ENCODE results near the gene GPR25. TPM values are rescaled to one million over a fixed set of nuclear protein-coding genes. Genes with fewer than 3 reads are reported as not detected.

GPR25 gene
- total and polyA plus RNA-seq, 2 experiments from 2014 or later = 0.12 TPM; not detected in 1

DNA sequence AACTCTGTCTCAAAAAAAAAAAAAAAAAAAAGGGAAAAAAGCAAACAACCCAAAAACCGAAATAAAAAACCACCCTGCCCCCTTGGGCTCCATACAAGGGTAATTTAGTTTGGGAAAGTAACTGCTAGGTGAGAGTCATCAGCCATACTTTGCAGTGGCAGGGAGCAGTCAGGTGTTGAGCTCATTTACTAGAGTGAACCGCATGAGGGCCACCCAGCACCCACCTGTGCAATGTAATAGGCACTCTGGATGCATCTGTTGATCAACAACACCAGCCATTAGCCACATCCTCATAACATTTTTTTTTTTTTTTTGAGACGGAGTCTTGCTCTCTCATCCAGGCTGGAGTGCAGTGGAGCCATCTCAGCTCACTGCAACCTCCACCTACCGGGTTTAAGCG lies 31.0 kb downstream of the GPR25 start:
- no peak overlapping the region for H3K27ac ChIP-seq
- TF ChIP-seq, protein P1, sequence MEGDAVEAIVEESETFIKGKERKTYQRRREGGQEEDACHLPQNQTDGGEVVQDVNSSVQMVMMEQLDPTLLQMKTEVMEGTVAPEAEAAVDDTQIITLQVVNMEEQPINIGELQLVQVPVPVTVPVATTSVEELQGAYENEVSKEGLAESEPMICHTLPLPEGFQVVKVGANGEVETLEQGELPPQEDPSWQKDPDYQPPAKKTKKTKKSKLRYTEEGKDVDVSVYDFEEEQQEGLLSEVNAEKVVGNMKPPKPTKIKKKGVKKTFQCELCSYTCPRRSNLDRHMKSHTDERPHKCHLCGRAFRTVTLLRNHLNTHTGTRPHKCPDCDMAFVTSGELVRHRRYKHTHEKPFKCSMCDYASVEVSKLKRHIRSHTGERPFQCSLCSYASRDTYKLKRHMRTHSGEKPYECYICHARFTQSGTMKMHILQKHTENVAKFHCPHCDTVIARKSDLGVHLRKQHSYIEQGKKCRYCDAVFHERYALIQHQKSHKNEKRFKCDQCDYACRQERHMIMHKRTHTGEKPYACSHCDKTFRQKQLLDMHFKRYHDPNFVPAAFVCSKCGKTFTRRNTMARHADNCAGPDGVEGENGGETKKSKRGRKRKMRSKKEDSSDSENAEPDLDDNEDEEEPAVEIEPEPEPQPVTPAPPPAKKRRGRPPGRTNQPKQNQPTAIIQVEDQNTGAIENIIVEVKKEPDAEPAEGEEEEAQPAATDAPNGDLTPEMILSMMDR (IDR thresholded peaks at IDR 0.05; ENCODE audit: low read depth, low read length) = no peak

DNA sequence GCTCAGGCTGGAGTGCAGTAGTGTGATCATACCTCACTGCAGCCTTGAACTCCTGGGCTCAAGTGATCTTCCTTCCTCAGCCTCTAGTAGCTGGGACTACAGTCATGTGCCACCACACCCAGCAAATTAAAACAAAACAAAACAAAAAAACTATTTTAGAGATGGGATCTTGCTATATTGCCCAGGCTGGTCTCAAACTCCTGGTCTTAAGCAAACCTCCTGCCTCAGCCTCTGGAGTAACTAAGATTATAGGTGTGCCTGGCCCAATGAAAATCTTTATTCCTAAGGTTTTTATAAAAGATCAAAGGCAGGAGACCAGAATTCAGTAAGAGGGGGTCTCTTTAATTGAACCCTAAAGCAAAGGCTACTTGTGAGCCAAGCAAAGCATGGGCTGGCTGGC lies 32.0 kb downstream of the GPR25 start:
- Histone ChIP-seq H3K4me3 (no peak overlapping the region), H3K27me3 (no peaks in the 10 kb centered on the region), H3K9me3 (ENCODE audit: low read depth) (no peaks in the 10 kb centered on the region), H3K4me1 (ENCODE audit: low read depth) (no peaks in the 10 kb centered on the region), H3K36me3 (no peaks in the 10 kb centered on the region), H3K27ac (no peak overlapping the region)
- no peak for DNase-seq (ENCODE audit: low read depth in 1 of 2, low spot score in 1 of 2)
- TF ChIP-seq, protein P1 (IDR thresholded peaks at IDR 0.05; ENCODE audit: low read depth, low read length) = no peak

More for the DNA sequence above, 31.0 kb downstream of the GPR25 start:
- H3K4me1 ChIP-seq (ENCODE audit: low read depth) = no peaks in the 10 kb centered on the region
- DNase-seq (ENCODE audit: low read depth in 1 of 2, low spot score in 1 of 2) = no peak
- no peaks in the 10 kb centered on the region for H3K9me3 ChIP-seq (ENCODE audit: low read depth)
- no peak overlapping the region for H3K4me3 ChIP-seq
- H3K36me3 ChIP-seq = no peaks in the 10 kb centered on the region
- H3K27me3 ChIP-seq = no peaks in the 10 kb centered on the region

- Histone ChIP-seq H3K36me3 (no peaks in the 10 kb centered on the region), H3K9me3 (ENCODE audit: low read depth) (no peaks in the 10 kb centered on the region), H3K27me3 (no peaks in the 10 kb centered on the region), H3K4me1 (ENCODE audit: low read depth) (no peaks in the 10 kb centered on the region), H3K4me3 (no peak overlapping the region), H3K27ac (no peak overlapping the region)
- DNase-seq (ENCODE audit: low read depth in 1 of 2, low spot score in 1 of 2) = no peak
- TF ChIP-seq, protein P1 (IDR thresholded peaks at IDR 0.05; ENCODE audit: low read depth, low read length) = no peak
These were observed 32.8 kb downstream of the GPR25 start for GRCh38 chr1:200905411-200906052.

- Histone ChIP-seq H3K27ac (no peak overlapping the region), H3K4me1 (ENCODE audit: low read depth) (no peaks in the 10 kb centered on the region), H3K9me3 (ENCODE audit: low read depth) (no peaks in the 10 kb centered on the region), H3K36me3 (no peaks in the 10 kb centered on the region), H3K4me3 (no peak overlapping the region), H3K27me3 (no peaks in the 10 kb centered on the region)
- TF ChIP-seq, protein P1 (IDR thresholded peaks at IDR 0.05; ENCODE audit: low read depth, low read length) = no peak
- DNase-seq (ENCODE audit: low read depth in 1 of 2, low spot score in 1 of 2) = no peak
These were observed 33.7 kb downstream of the GPR25 start for GRCh38 chr1:200906491-200906890.

DNA sequence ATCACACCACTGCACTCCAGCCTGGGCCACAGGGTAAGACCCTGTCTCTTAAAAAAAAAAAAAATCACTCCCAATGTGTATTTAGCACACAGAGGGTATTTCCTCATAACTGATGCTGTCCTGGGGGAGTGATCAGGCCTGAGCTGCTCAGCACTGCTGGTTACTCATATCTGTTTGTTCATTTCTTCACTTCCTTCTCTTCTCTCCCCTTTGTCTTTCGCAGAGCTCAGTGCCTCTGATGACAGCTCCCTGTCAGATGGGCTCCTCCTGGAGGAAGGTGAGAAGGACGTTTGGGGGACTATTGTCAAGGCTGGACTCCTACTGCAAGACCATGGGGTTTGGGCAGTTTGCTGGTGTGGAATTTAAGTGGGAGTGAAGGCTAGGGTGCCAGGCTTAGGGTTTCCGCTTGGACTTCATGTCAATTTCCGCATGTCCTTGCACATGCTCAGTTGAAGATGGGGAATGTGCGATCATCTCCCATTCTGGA lies 34.9 kb downstream of the GPR25 start:
- H3K27me3 ChIP-seq = no peaks in the 10 kb centered on the region
- no peak overlapping the region for H3K27ac ChIP-seq
- no peaks in the 10 kb centered on the region for H3K4me1 ChIP-seq (ENCODE audit: low read depth)
- TF ChIP-seq, protein P1 (IDR thresholded peaks at IDR 0.05; ENCODE audit: low read depth, low read length) = no peak
- H3K9me3 ChIP-seq (ENCODE audit: low read depth) = no peaks in the 10 kb centered on the region
- H3K4me3 ChIP-seq = no peak overlapping the region
- DNase-seq (ENCODE audit: low read depth in 1 of 2, low spot score in 1 of 2) = peak in 1 of 2 donors; percentile 59
- H3K36me3 ChIP-seq = no peaks in the 10 kb centered on the region
